HepG2 (cell line): ENCODE results near the gene SDR39U1. TPM values are rescaled to one million over a fixed set of nuclear protein-coding genes. Genes with fewer than 3 reads are reported as not detected.

Source experiments
- CAMTA2 ChIP-seq: sonication (generic); formaldehyde crosslinking; IDR thresholded peaks from 2 replicates; pipeline ENCODE4 v1.4.0; 2020; ENCODE audit warnings: mild to moderate bottlenecking, missing genetic modification reagents, borderline replicate concordance
- GLI4 ChIP-seq: sonication (generic); formaldehyde crosslinking; IDR thresholded peaks from 2 replicates; pipeline ENCODE4 v1.5.1; 2020; ENCODE audit warnings: missing genetic modification reagents, mild to moderate bottlenecking, moderate library complexity, borderline replicate concordance
- HNF4G ChIP-seq, 2 experiments: sonication (generic) in 1 of 2; formaldehyde crosslinking in 1 of 2; IDR thresholded peaks; 2 replicates each; pipeline versions ENCODE4 v1.4.0 to v1.6.1; 2011 to 2020; ENCODE audit warnings: borderline replicate concordance in 2 of 2, low read depth in 2 of 2, mild to moderate bottlenecking in 2 of 2, low read length in 1 of 2, missing genetic modification reagents in 1 of 2, moderate library complexity in 1 of 2
- MED8 ChIP-seq: sonication (generic); formaldehyde crosslinking; IDR thresholded peaks from 2 replicates; pipeline ENCODE4 v1.8.1; 2023; ENCODE audit warnings: mild to moderate bottlenecking, missing genetic modification reagents; ENCODE audit not compliant: insufficient replicate concordance
- RBM39 ChIP-seq: fragments of 200-400 bp; formaldehyde crosslinking; IDR thresholded peaks from one replicate; pipeline ENCODE4 v1.6.1; 2018; ENCODE audit warnings: antibody characterized with exemption, mild to moderate bottlenecking, low read depth, low read length; ENCODE audit not compliant: poor library complexity, severe bottlenecking
- TEAD2 ChIP-seq: sonication (generic); formaldehyde crosslinking; IDR thresholded peaks from 2 replicates; pipeline ENCODE4 v1.9.0; 2021; ENCODE audit warnings: missing genetic modification reagents
- TEAD3 ChIP-seq: optimal IDR thresholded peaks from 2 replicates; pipeline ENCODE3; 2016; ENCODE audit warnings: borderline replicate concordance
- U2AF1 ChIP-seq: fragments of 200-400 bp; formaldehyde crosslinking; optimal IDR thresholded peaks from 2 replicates; pipeline ENCODE3; 2017; ENCODE audit warnings: mild to moderate bottlenecking, low read depth, low read length
- ZBTB25 ChIP-seq: IDR thresholded peaks from 2 replicates; pipeline ENCODE4 v1.6.1; 2018; ENCODE audit warnings: missing genetic modification reagents
- ZNF136 ChIP-seq: sonication (generic); formaldehyde crosslinking; IDR thresholded peaks from 2 replicates; pipeline ENCODE4 v1.8.1; 2022; ENCODE audit warnings: low read depth, mild to moderate bottlenecking, moderate library complexity, missing genetic modification reagents
- ZNF224 ChIP-seq: sonication (generic); formaldehyde crosslinking; IDR thresholded peaks from 2 replicates; pipeline ENCODE4 v1.5.0; 2020; ENCODE audit warnings: mild to moderate bottlenecking, missing genetic modification reagents
- ZNF326 ChIP-seq: sonication (generic); formaldehyde crosslinking; IDR thresholded peaks from 2 replicates; pipeline ENCODE4 v1.4.0; 2020; ENCODE audit warnings: missing genetic modification reagents, borderline replicate concordance
- ZNF770 ChIP-seq: sonication (generic); formaldehyde crosslinking; IDR thresholded peaks from 2 replicates; pipeline ENCODE4 v1.5.0; 2020; ENCODE audit warnings: mild to moderate bottlenecking, missing genetic modification reagents
- ZNF773 ChIP-seq: sonication (generic); formaldehyde crosslinking; IDR thresholded peaks from 2 replicates; pipeline ENCODE4 v1.4.0; 2020; ENCODE audit warnings: missing genetic modification reagents, borderline replicate concordance
- polyA plus RNA-seq, 8 experiments: library from polyadenylated mRNA; depleted of rRNA in 3 of 8; stranded (reverse) in 7 of 8; unstranded in 1 of 8; fragments of >200 nt; fragmentation: Illumina TruSeq in 4 of 8; extraction: Trizol in 4 of 8; gene quantifications; 2 replicates each; pipeline versions ENCODE4 v1.2.1 to v1.2.3, GENCODE V29; 2011 to 2016; ENCODE audit warnings: low read depth in 4 of 8, missing spikeins in 1 of 8, mixed read lengths in 1 of 8; ENCODE audit not compliant: insufficient read depth in 1 of 8
- total RNA-seq, 5 experiments: library from RNA; depleted of rRNA; stranded (reverse); fragments of >200 nt; fragmentation: Illumina TruSeq; extraction: Trizol; gene quantifications; 2 replicates each; pipeline ENCODE4 v1.2.3, GENCODE V29; 2016; ENCODE audit warnings: low read depth in 1 of 5
- TF ChIP-seq, protein P1 (sequence below): sonication (generic); formaldehyde crosslinking; IDR thresholded peaks from 2 replicates; pipeline ENCODE4 v1.4.0; 2020; ENCODE audit warnings: missing genetic modification reagents
- TF ChIP-seq, protein P2 (sequence below): sonication (generic); formaldehyde crosslinking; IDR thresholded peaks from 2 replicates; pipeline ENCODE4 v1.8.1; 2023; ENCODE audit warnings: mild to moderate bottlenecking, missing genetic modification reagents
- TF ChIP-seq, protein P3 (sequence below): sonication (generic); formaldehyde crosslinking; IDR thresholded peaks from 2 replicates; pipeline ENCODE4 v1.4.0; 2020; ENCODE audit warnings: missing genetic modification reagents, borderline replicate concordance

Gene SDR39U1
- total and polyA plus RNA-seq, 2 of the 13 experiments (the other 11 are each of a cell fraction or from before 2014, with no cell fraction given), result 34.4 to 129 TPM

- TF ChIP-seq ZNF224 (CRISPR knock-in tag), result no peak
- TF ChIP-seq, protein P1, sequence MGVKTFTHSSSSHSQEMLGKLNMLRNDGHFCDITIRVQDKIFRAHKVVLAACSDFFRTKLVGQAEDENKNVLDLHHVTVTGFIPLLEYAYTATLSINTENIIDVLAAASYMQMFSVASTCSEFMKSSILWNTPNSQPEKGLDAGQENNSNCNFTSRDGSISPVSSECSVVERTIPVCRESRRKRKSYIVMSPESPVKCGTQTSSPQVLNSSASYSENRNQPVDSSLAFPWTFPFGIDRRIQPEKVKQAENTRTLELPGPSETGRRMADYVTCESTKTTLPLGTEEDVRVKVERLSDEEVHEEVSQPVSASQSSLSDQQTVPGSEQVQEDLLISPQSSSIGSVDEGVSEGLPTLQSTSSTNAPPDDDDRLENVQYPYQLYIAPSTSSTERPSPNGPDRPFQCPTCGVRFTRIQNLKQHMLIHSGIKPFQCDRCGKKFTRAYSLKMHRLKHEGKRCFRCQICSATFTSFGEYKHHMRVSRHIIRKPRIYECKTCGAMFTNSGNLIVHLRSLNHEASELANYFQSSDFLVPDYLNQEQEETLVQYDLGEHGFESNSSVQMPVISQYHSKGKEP (CRISPR knock-in tag), result no peak
- TF ChIP-seq TEAD3, result no peak
- TF ChIP-seq, protein P2, sequence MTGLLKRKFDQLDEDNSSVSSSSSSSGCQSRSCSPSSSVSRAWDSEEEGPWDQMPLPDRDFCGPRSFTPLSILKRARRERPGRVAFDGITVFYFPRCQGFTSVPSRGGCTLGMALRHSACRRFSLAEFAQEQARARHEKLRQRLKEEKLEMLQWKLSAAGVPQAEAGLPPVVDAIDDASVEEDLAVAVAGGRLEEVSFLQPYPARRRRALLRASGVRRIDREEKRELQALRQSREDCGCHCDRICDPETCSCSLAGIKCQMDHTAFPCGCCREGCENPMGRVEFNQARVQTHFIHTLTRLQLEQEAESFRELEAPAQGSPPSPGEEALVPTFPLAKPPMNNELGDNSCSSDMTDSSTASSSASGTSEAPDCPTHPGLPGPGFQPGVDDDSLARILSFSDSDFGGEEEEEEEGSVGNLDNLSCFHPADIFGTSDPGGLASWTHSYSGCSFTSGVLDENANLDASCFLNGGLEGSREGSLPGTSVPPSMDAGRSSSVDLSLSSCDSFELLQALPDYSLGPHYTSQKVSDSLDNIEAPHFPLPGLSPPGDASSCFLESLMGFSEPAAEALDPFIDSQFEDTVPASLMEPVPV (CRISPR knock-in tag), result no peak
- no peak; the same call in 1 of the 2 replicates for TF ChIP-seq CAMTA2 (CRISPR knock-in tag)
- TF ChIP-seq, protein P3, sequence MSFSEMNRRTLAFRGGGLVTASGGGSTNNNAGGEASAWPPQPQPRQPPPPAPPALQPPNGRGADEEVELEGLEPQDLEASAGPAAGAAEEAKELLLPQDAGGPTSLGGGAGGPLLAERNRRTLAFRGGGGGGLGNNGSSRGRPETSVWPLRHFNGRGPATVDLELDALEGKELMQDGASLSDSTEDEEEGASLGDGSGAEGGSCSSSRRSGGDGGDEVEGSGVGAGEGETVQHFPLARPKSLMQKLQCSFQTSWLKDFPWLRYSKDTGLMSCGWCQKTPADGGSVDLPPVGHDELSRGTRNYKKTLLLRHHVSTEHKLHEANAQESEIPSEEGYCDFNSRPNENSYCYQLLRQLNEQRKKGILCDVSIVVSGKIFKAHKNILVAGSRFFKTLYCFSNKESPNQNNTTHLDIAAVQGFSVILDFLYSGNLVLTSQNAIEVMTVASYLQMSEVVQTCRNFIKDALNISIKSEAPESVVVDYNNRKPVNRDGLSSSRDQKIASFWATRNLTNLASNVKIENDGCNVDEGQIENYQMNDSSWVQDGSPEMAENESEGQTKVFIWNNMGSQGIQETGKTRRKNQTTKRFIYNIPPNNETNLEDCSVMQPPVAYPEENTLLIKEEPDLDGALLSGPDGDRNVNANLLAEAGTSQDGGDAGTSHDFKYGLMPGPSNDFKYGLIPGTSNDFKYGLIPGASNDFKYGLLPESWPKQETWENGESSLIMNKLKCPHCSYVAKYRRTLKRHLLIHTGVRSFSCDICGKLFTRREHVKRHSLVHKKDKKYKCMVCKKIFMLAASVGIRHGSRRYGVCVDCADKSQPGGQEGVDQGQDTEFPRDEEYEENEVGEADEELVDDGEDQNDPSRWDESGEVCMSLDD (CRISPR knock-in tag), result no peak
- no peak for TF ChIP-seq ZNF136 (CRISPR knock-in tag)
- peak; percentile 54; the same call in 1 of the 2 replicates for TF ChIP-seq GLI4 (CRISPR knock-in tag)
- no peak for TF ChIP-seq ZNF770 (CRISPR knock-in tag)
- TF ChIP-seq RBM39, result peak; percentile 71
- TF ChIP-seq TEAD2 (CRISPR knock-in tag), result 0 out of 2 replicates have a peak, but pooled peaks have one; percentile 76
- peak; percentile 52 for TF ChIP-seq U2AF1
- 0 out of 2 replicates have a peak, but pooled peaks have one; percentile 38 for TF ChIP-seq ZNF773 (CRISPR knock-in tag)
- no peak for TF ChIP-seq HNF4G (IDR thresholded peaks at IDR 0.05; ENCODE audit: borderline replicate concordance, low read depth, low read length)
- TF ChIP-seq HNF4G (CRISPR knock-in tag; IDR thresholded peaks at IDR 0.05; ENCODE audit: borderline replicate concordance, low read depth), result peak; percentile 2; the same call in 1 of the 2 replicates
- no peak for TF ChIP-seq ZBTB25 (CRISPR knock-in tag)
- TF ChIP-seq MED8 (CRISPR knock-in tag), result no peak
- TF ChIP-seq ZNF326, result 0 out of 2 replicates have a peak, but pooled peaks have one; percentile 25
Observed at GRCh38 chr14:24430682-24431568, 11.7 kb downstream of the SDR39U1 start (continued).
